Measurements from ENCODE around the gene RAP1A. TPM values are rescaled to one million over a fixed set of nuclear protein-coding genes. Genes with fewer than 3 reads are reported as not detected.
"Not testable (repeated sequence)": the region's sequence is repeated elsewhere in the genome, so short reads cannot be mapped to it uniquely, and the experiment has no call there.

The RAP1A gene
- polyA plus RNA-seq, 3 donors = 61.9 to 85.8 (median 70.8) TPM

- DNase-seq (ENCODE audit: extremely low read depth in 1 of 11, low read depth in 9 of 11, low spot score in 4 of 11) = no peak
Measured at GRCh38 chr1:111644506-111644905, 24.9 kb downstream of the RAP1A start.

GRCh38 chr1:111647736-111648135, 28.1 kb downstream of the RAP1A start:
- no peak for DNase-seq (ENCODE audit: extremely low read depth in 1 of 11, low read depth in 9 of 11, low spot score in 4 of 11)

- DNase-seq (ENCODE audit: extremely low read depth in 1 of 11, low read depth in 9 of 11, low spot score in 4 of 11) = no peak
Measured at GRCh38 chr1:111648806-111649205, 29.2 kb downstream of the RAP1A start.

- no peak for DNase-seq (ENCODE audit: extremely low read depth in 1 of 11, low read depth in 9 of 11, low spot score in 4 of 11)
Measured at GRCh38 chr1:111649227-111649626, 29.6 kb downstream of the RAP1A start.

GRCh38 chr1:111649648-111650047, 30.1 kb downstream of the RAP1A start:
- peak in 7 of 11 donors; percentile 5 to 48 (median 12) for DNase-seq (ENCODE audit: extremely low read depth in 1 of 11, low read depth in 9 of 11, low spot score in 4 of 11)

GRCh38 chr1:111653709-111654108, 34.1 kb downstream of the RAP1A start:
- DNase-seq (ENCODE audit: extremely low read depth in 1 of 11, low read depth in 9 of 11, low spot score in 4 of 11) = no peak

GRCh38 chr1:111654839-111655238, 35.2 kb downstream of the RAP1A start:
- DNase-seq (ENCODE audit: extremely low read depth in 1 of 11, low read depth in 9 of 11, low spot score in 4 of 11) = no peak

GRCh38 chr1:111656086-111657017, 36.8 kb downstream of the RAP1A start:
- DNase-seq (ENCODE audit: extremely low read depth in 1 of 11, low read depth in 9 of 11, low spot score in 4 of 11) = peak in 10 of 11 donors; percentile 8 to 45 (median 26)

GRCh38 chr1:111658622-111659021, 39.0 kb downstream of the RAP1A start:
- no peak for DNase-seq (ENCODE audit: extremely low read depth in 1 of 11, low read depth in 9 of 11, low spot score in 4 of 11)

GRCh38 chr1:111660204-111661150, 40.9 kb downstream of the RAP1A start:
- no peak for DNase-seq (ENCODE audit: extremely low read depth in 1 of 11, low read depth in 9 of 11, low spot score in 4 of 11)

- no peak for DNase-seq (ENCODE audit: extremely low read depth in 1 of 11, low read depth in 9 of 11, low spot score in 4 of 11)
Measured at GRCh38 chr1:111664652-111665051, 45.1 kb downstream of the RAP1A start.

- no peak for DNase-seq (ENCODE audit: extremely low read depth in 1 of 11, low read depth in 9 of 11, low spot score in 4 of 11)
Measured at GRCh38 chr1:111665497-111665896, 45.9 kb downstream of the RAP1A start.

- DNase-seq (ENCODE audit: extremely low read depth in 1 of 11, low read depth in 9 of 11, low spot score in 4 of 11) = no peak
Measured at GRCh38 chr1:111666828-111667227, 47.2 kb downstream of the RAP1A start.

GRCh38 chr1:111669268-111669667, 49.7 kb downstream of the RAP1A start:
- no peak for DNase-seq (ENCODE audit: extremely low read depth in 1 of 11, low read depth in 9 of 11, low spot score in 4 of 11)

- no peak for DNase-seq (ENCODE audit: extremely low read depth in 1 of 11, low read depth in 9 of 11, low spot score in 4 of 11)
Measured at GRCh38 chr1:111671852-111672251, 52.3 kb downstream of the RAP1A start.

GRCh38 chr1:111672331-111672730, 52.7 kb downstream of the RAP1A start:
- DNase-seq (ENCODE audit: extremely low read depth in 1 of 11, low read depth in 9 of 11, low spot score in 4 of 11) = no peak

- no peak for DNase-seq (ENCODE audit: extremely low read depth in 1 of 11, low read depth in 9 of 11, low spot score in 4 of 11)
Measured at GRCh38 chr1:111677604-111678003, 58.0 kb downstream of the RAP1A start.

GRCh38 chr1:111679541-111679940, 60.0 kb downstream of the RAP1A start:
- DNase-seq (ENCODE audit: extremely low read depth in 1 of 11, low read depth in 9 of 11, low spot score in 4 of 11) = no peak

GRCh38 chr1:111680212-111680800, 60.7 kb downstream of the RAP1A start:
- DNase-seq (ENCODE audit: extremely low read depth in 1 of 11, low read depth in 9 of 11, low spot score in 4 of 11) = not testable (repeated sequence)

All from renal cortex interstitium (tissue), 11 donors.